K562 (cell line): Measurements from ENCODE around the gene SDC3. TPM values are rescaled to one million over a fixed set of nuclear protein-coding genes. Genes with fewer than 3 reads are reported as not detected.

Experiments used
- ATAC-seq: fragments of 200-7000 bp; cut with Tn5 transposase; 3 replicates; pipeline ENCODE4 v1.9.1; 2020; ENCODE audit warnings: moderate library complexity
- BruUV-seq: library from RNA; stranded (reverse); fragments of 400-500 nt; replicated peaks from 2 replicates; lab custom pipeline; 2021; lab: Mats Ljungman, UMichigan
- CTCF ChIA-PET: fragments of 300-600 bp; formaldehyde crosslinking; extraction: SDS; loops from one replicate; lab custom pipeline; 2021; ENCODE audit warnings: low intra/inter-chr PET ratio; lab: Yijun Ruan, JAX
- POLR2A ChIA-PET: fragments of 300-600, 350-650 bp; sonication (Branson Sonifier 250); formaldehyde crosslinking; extraction: SDS; loops from one replicate; lab custom pipeline; 2021; ENCODE audit warnings: antibody characterized with exemption, inconsistent platforms; lab: Yijun Ruan, JAX
- DNase-seq, 4 experiments: peaks; one replicate each; pipeline versions ENCODE4 v3.0.0 to v3.0.0-alpha.2; 2011 to 2018; ENCODE audit warnings: low spot score in 3 of 4, mixed read lengths in 3 of 4; ENCODE audit errors: extremely low read depth in 1 of 4
- FAIRE-seq: peaks from 2 replicates; lab custom pipeline; 2011; peaks lifted over from hg19 to GRCh38; lab: Jason Lieb, UNC
- H2AFZ ChIP-seq: 2 replicates; pipeline ENCODE4 v1.6.0; 2011; ENCODE audit warnings: low read depth, low read length, control low read depth, inconsistent platforms
- H3K27ac ChIP-seq: fragments of 200-600 bp; 3 replicates; pipeline ENCODE4 v1.8.0; 2011; ENCODE audit warnings: low read depth, mild to moderate bottlenecking, control low read depth, inconsistent platforms, low read length, moderate library complexity, mixed read lengths; ENCODE audit errors: extremely low read depth
- H3K27me3 ChIP-seq, 2 experiments: fragments of 300-600 bp in 1 of 2; 2 replicates in 1 of 2; 3 replicates in 1 of 2; pipeline versions ENCODE4 v1.6.0 to v1.8.0; 2011; ENCODE audit warnings: inconsistent platforms in 2 of 2, low read length in 2 of 2, mild to moderate bottlenecking in 1 of 2, mixed read lengths in 1 of 2, moderate library complexity in 1 of 2; ENCODE audit not compliant: control insufficient read depth in 2 of 2, insufficient read depth in 2 of 2
- H3K36me3 ChIP-seq: fragments of 300-600 bp; 3 replicates; pipeline ENCODE4 v1.8.0; 2011; ENCODE audit warnings: mild to moderate bottlenecking, low read length, inconsistent platforms; ENCODE audit not compliant: control insufficient read depth, insufficient read depth
- H3K4me1 ChIP-seq, 2 experiments: fragments of 200-600 bp in 1 of 2; replicated peaks in 1 of 2; 2 replicates in 1 of 2; 3 replicates in 1 of 2; pipeline versions ENCODE4 v1.5.1 to v1.8.0; 2011; ENCODE audit warnings: inconsistent platforms in 2 of 2, low read length in 2 of 2, mild to moderate bottlenecking in 1 of 2, mixed read lengths in 1 of 2, moderate library complexity in 1 of 2; ENCODE audit not compliant: control insufficient read depth in 2 of 2, insufficient read depth in 2 of 2
- H3K4me2 ChIP-seq: 2 replicates; pipeline ENCODE4 v1.6.1; 2011; ENCODE audit warnings: low read length, control low read depth, inconsistent platforms, mixed read lengths; ENCODE audit not compliant: insufficient read depth
- H3K4me3 ChIP-seq: fragments of 200-600 bp; sonication (generic), shearing (Covaris generic); 2 replicates; pipeline ENCODE4 v1.5.1; 2016; ENCODE audit warnings: control low read depth, inconsistent platforms
- H3K79me2 ChIP-seq: fragments of 200-600 bp; 3 replicates; pipeline ENCODE4 v1.8.0; 2011; ENCODE audit warnings: low read length, inconsistent platforms; ENCODE audit not compliant: control insufficient read depth, insufficient read depth
- H3K9ac ChIP-seq, 2 experiments: 2 replicates each; pipeline versions ENCODE4 v1.6.0 to v1.6.1; 2011; ENCODE audit warnings: low read depth in 2 of 2, low read length in 2 of 2, control low read depth in 1 of 2, inconsistent platforms in 1 of 2, mild to moderate bottlenecking in 1 of 2, mixed read lengths in 1 of 2; ENCODE audit not compliant: insufficient read depth in 1 of 2
- H3K9me1 ChIP-seq: one replicate; pipeline ENCODE4 v1.6.0; 2011; ENCODE audit warnings: inconsistent platforms, mild to moderate bottlenecking, low read length, moderate library complexity; ENCODE audit not compliant: control insufficient read depth, insufficient read depth
- H3K9me3 ChIP-seq: replicated peaks from 2 replicates; pipeline ENCODE4 v1.5.1; 2011; ENCODE audit warnings: low read depth, low read length, inconsistent platforms; ENCODE audit not compliant: control insufficient read depth, insufficient read depth
- H4K20me1 ChIP-seq: replicated peaks from 2 replicates; pipeline ENCODE4 v1.6.1; 2011; ENCODE audit warnings: low read length, inconsistent platforms, mixed read lengths; ENCODE audit not compliant: control insufficient read depth, insufficient read depth
- BHLHE40 ChIP-seq: IDR thresholded peaks from 2 replicates; pipeline ENCODE4 v1.6.1; 2011; ENCODE audit warnings: low read length, improper control_type of control experiment
- CHD4 ChIP-seq: fragments of 200-600 bp; sonication (generic); IDR thresholded peaks from 3 replicates; pipeline ENCODE4 v1.6.1; 2012; ENCODE audit warnings: low read depth, mild to moderate bottlenecking, mixed read lengths, low read length, inconsistent platforms; ENCODE audit not compliant: insufficient read depth, insufficient replicate concordance, poor library complexity, severe bottlenecking
- DIDO1 ChIP-seq: fragments of 450-650 bp; IDR thresholded peaks from 2 replicates; pipeline ENCODE4 v1.6.1; 2016; ENCODE audit warnings: low read depth, missing biosample characterization, missing genetic modification characterization
- E2F8 ChIP-seq: fragments of 450-650 bp; IDR thresholded peaks from 2 replicates; pipeline ENCODE4 v1.7.1; 2018; ENCODE audit warnings: mild to moderate bottlenecking, low read depth; ENCODE audit not compliant: partially characterized antibody
- EHMT2 ChIP-seq: fragments of 450-650 bp; IDR thresholded peaks from 2 replicates; pipeline ENCODE4 v1.6.1; 2018; ENCODE audit warnings: antibody characterized with exemption
- GABPA ChIP-seq: fragments of 200-800 bp; sonication (Bioruptor generic); conservative IDR thresholded peaks from 2 replicates; pipeline ENCODE4 v1.6.1; 2016; ENCODE audit warnings: low read depth, missing genetic modification characterization, missing compliant biosample characterization
- GTF2B ChIP-seq: IDR thresholded peaks from 2 replicates; pipeline ENCODE4 v1.6.1; 2011; ENCODE audit not compliant: insufficient read length; ENCODE audit errors: extremely low read depth
- NFE2 ChIP-seq: IDR thresholded peaks from 2 replicates; pipeline ENCODE4 v1.6.1; 2014; ENCODE audit warnings: antibody characterized with exemption, low read depth
- NR2C2 ChIP-seq, 2 experiments: fragments of 200-800 bp in 1 of 2; sonication (Bioruptor generic) in 1 of 2; sonication (generic) in 1 of 2; formaldehyde crosslinking in 1 of 2; IDR thresholded peaks; 2 replicates each; pipeline versions ENCODE4 v1.6.1 to v1.8.0; 2016 to 2022; ENCODE audit warnings: mild to moderate bottlenecking in 1 of 2, missing compliant biosample characterization in 1 of 2, missing genetic modification characterization in 1 of 2, missing genetic modification reagents in 1 of 2
- POLR2B ChIP-seq: fragments of 450-650 bp; IDR thresholded peaks from 2 replicates; pipeline ENCODE4 v1.6.1; 2018; ENCODE audit warnings: low read depth; ENCODE audit not compliant: partially characterized antibody
- RBFOX2 ChIP-seq: fragments of 200-400 bp; formaldehyde crosslinking; IDR thresholded peaks from 2 replicates; pipeline ENCODE4 v1.6.1; 2017; ENCODE audit warnings: low read depth, mild to moderate bottlenecking, low read length, moderate library complexity
- SNAPC5 ChIP-seq: fragments of 250-450 bp; sonication (Bioruptor Pico); IDR thresholded peaks from 2 replicates; pipeline ENCODE4 v1.8.0; 2021; ENCODE audit warnings: moderate library complexity, mild to moderate bottlenecking, inconsistent platforms
- SRSF9 ChIP-seq: fragments of 200-400 bp; formaldehyde crosslinking; IDR thresholded peaks from 2 replicates; pipeline ENCODE4 v1.6.1; 2017; ENCODE audit warnings: low read depth, low read length, borderline replicate concordance
- VEZF1 ChIP-seq: fragments of 200-800 bp; sonication (Bioruptor generic); IDR thresholded peaks from 2 replicates; pipeline ENCODE4 v1.6.1; 2017; ENCODE audit warnings: missing genetic modification characterization, missing compliant biosample characterization
- ZC3H11A ChIP-seq: IDR thresholded peaks from 2 replicates; pipeline ENCODE4 v1.6.1; 2012; ENCODE audit warnings: low read depth, low read length, improper control_type of control experiment
- ZNF695 ChIP-seq: fragments of 450-650 bp; formaldehyde crosslinking; IDR thresholded peaks from 2 replicates; pipeline ENCODE4 v1.4.0; 2020; ENCODE audit warnings: mild to moderate bottlenecking, moderate library complexity
- WGBS: fragments of 100-300 bp; shearing (Covaris generic); methylation state at CpG from one replicate; pipeline ENCODE4 v1.1.6; 2016; ENCODE audit warnings: low coverage, mixed read lengths; ENCODE audit not compliant: insufficient coverage; ENCODE audit errors: missing lambda C conversion rate; 5-methylcytosine and 5-hydroxymethylcytosine counted together
- in situ Hi-C: fragments of 300-500 bp; cut with MboI; formaldehyde crosslinking; loops from 4 replicates; pipeline ENCODE4 v1.15.0; 2018; ENCODE audit warnings: inconsistent platforms, mixed read lengths
- intact Hi-C: fragments of 100-400 bp; cut with micrococcal nuclease; formaldehyde crosslinking; loops from 2 replicates; pipeline ENCODE4 v1.14.2; 2022
- polyA plus RNA-seq, 8 experiments: library from polyadenylated mRNA; depleted of rRNA in 4 of 8; stranded (reverse) in 5 of 8; unstranded in 3 of 8; fragments of >200 nt; fragmentation: Nextera tagmentation in 2 of 8; fragmentation: Illumina TruSeq in 1 of 8; extraction: Ambion mirVana in 2 of 8; extraction: Trizol in 1 of 8; gene quantifications; 2 replicates each; pipeline versions ENCODE4 v1.2.1 to v1.2.3, GENCODE V29; 2011 to 2014; ENCODE audit warnings: inconsistent platforms in 1 of 8, missing spikeins in 1 of 8
- total RNA-seq, 7 experiments: library from RNA; depleted of rRNA in 6 of 7; stranded (reverse); fragments of >200 nt in 6 of 7; fragmentation: Illumina TruSeq in 2 of 7; extraction: Trizol in 2 of 7; gene quantifications; 2 replicates each; pipeline versions ENCODE4 v1.2.1 to v1.2.3, GENCODE V29; 2011 to 2021; ENCODE audit warnings: low replicate concordance in 1 of 7

SDC3 gene
- total and polyA plus RNA-seq, 9 of the 15 experiments (the other 6 are each of a cell fraction or from before 2014, with no cell fraction given): 0.38 to 44.1 (median 12.1) TPM

- WGBS: 13% methylated on average over 4 of the region's 6 CpGs
- H3K4me3 ChIP-seq: no peak overlapping the region
- H3K27ac ChIP-seq: peak overlapping the region; percentile 66; the same call in 1 of the 3 replicates
- ATAC-seq: peak; percentile 69
- BruUV-seq: no TSS peak
- H2AFZ ChIP-seq: no peak overlapping the region
- ChIA-PET CTCF (no interaction called here), POLR2A (interaction anchor here (0.6 to 3.0 kb wide), 10 partner anchors 8 to 58 kb away, joined by 3 to 12 read pairs (median 4); no protein-coding TSS in a partner anchor)
- no peak for DNase-seq
- no peaks in the 10 kb centered on the region for H3K27me3 ChIP-seq
- H3K4me2 ChIP-seq: peak overlapping the region; percentile 49; the same call in 1 of the 2 replicates
- 0 out of 3 replicates have a peak, but pooled peaks cover 9% of the 10 kb centered on the region for H3K79me2 ChIP-seq
- peak overlapping the region; percentile 49 to 69; a peak in 3 of 4 replicates for H3K9ac ChIP-seq
- H3K36me3 ChIP-seq: peaks cover 3% of the 10 kb centered on the region; the same call in 1 of the 3 replicates
- H4K20me1 ChIP-seq: peaks cover 9% of the 10 kb centered on the region
- peak; percentile 6 for FAIRE-seq
- peaks cover 8% of the 10 kb centered on the region for H3K9me1 ChIP-seq
- peaks cover 52 to 64% of the 10 kb centered on the region in 2 experiments for H3K4me1 ChIP-seq
- no peaks in the 10 kb centered on the region; the same call in 1 of the 2 replicates for H3K9me3 ChIP-seq
- in situ Hi-C loops: no loop called here
- intact Hi-C loops: no loop called here
- no peak for TF ChIP-seq BHLHE40
- 0 out of 2 replicates have a peak, but pooled peaks have one; percentile 22 for TF ChIP-seq GABPA
- peak; percentile 28 for TF ChIP-seq E2F8
- TF ChIP-seq ZNF695 (CRISPR knock-in tag): no peak
- TF ChIP-seq CHD4: no peak
- peak; percentile 60 for TF ChIP-seq RBFOX2
- TF ChIP-seq ZC3H11A: no peak
- no peak for TF ChIP-seq SRSF9
- no peak for TF ChIP-seq SNAPC5 (CRISPR knock-in tag)
- TF ChIP-seq EHMT2: no peak
- TF ChIP-seq NR2C2 (CRISPR knock-in tag; IDR thresholded peaks at IDR 0.05): no peak
- peak; percentile 69 for TF ChIP-seq NR2C2 (tag; IDR thresholded peaks at IDR 0.05)
- TF ChIP-seq DIDO1 (tag): no peak
- peak; percentile 69 for TF ChIP-seq VEZF1
- TF ChIP-seq NFE2: no peak
- TF ChIP-seq GTF2B: no peak
- TF ChIP-seq POLR2B: peak; percentile 41
Measured at GRCh38 chr1:30895944-30896660, 12.5 kb downstream of the SDC3 start.
